ENCODE data around the gene SPATA24. TPM values are rescaled to one million over a fixed set of nuclear protein-coding genes. Genes with fewer than 3 reads are reported as not detected.

The SPATA24 gene
- total and polyA plus RNA-seq, 4 donors = 1.8 to 2.7 (median 2.5) TPM

- no peak for DNase-seq (ENCODE audit: low spot score)
- peak overlapping the region; percentile 29 to 46 for H3K27ac ChIP-seq (ENCODE audit: low read depth in 1 of 2, low read length in 2 of 2)
- no peak overlapping the region for H3K4me3 ChIP-seq (ENCODE audit: low read depth in 1 of 3, low read length in 3 of 3)
Observed at GRCh38 chr5:139383993-139384590, 19.8 kb downstream of the SPATA24 start.

GRCh38 chr5:139383275-139383992, 20.5 kb downstream of the SPATA24 start, which contains the start of gene SLC23A1:
SLC23A1 (minus strand) TSS chr5:139383297; CDS start chr5:139383253, 44 bp downstream.
- no peaks in the 10 kb centered on the region for H3K27me3 ChIP-seq (ENCODE audit: control insufficient read depth in 4 of 4, insufficient read depth in 4 of 4, low read length in 3 of 4)
- H3K4me3 ChIP-seq (ENCODE audit: low read depth in 1 of 3, low read length in 3 of 3) = peak within 1 kb of the TSS; percentile 19 to 61 (median 59)
- no peaks in the 10 kb centered on the region for H3K9me3 ChIP-seq (ENCODE audit: control insufficient read depth in 4 of 4, low read length in 3 of 4)
- peak within 1 kb of the TSS; percentile 29 to 46 for H3K27ac ChIP-seq (ENCODE audit: low read depth in 1 of 2, low read length in 2 of 2)
- peaks cover 0 to 10% (median 7%) of the 10 kb centered on the region in 4 donors for H3K36me3 ChIP-seq (ENCODE audit: control insufficient read depth in 4 of 4, insufficient read depth in 3 of 4, low read depth in 1 of 4, low read length in 3 of 4)
- H3K4me1 ChIP-seq (ENCODE audit: control insufficient read depth in 4 of 4, insufficient read depth in 4 of 4, low read length in 3 of 4) = peaks cover 16 to 41% (median 35%) of the 10 kb centered on the region in 4 donors
- DNase-seq (ENCODE audit: low spot score) = no peak
- WGBS = 39% methylated on average over 10 of the region's 10 CpGs
- peak within 1 kb of the TSS in 1 of 2 donors; percentile 30 for H3K9ac ChIP-seq (ENCODE audit: low read depth in 1 of 2, low read length in 2 of 2)
- TF ChIP-seq FOXA1 (IDR thresholded peaks at IDR 0.05) (peak; percentile 34), MAX (IDR thresholded peaks at IDR 0.05) (no peak), NR2F2 (IDR thresholded peaks at IDR 0.05) (no peak), REST (IDR thresholded peaks at IDR 0.05) (peak; percentile 51), ATF3 (IDR thresholded peaks at IDR 0.05) (no peak), CTCF (IDR thresholded peaks at IDR 0.05; ENCODE audit: low read depth, low read length, missing input control) (no peak)

More at GRCh38 chr5:139383993-139384590, 19.8 kb downstream of the SPATA24 start:
- H3K9me3 ChIP-seq (ENCODE audit: control insufficient read depth in 4 of 4, low read length in 3 of 4) = no peaks in the 10 kb centered on the region
- TF ChIP-seq FOXA2 (IDR thresholded peaks at IDR 0.05) (no peak), TAF1 (conservative IDR thresholded peaks at IDR 0.05) (no peak), CTCF (IDR thresholded peaks at IDR 0.05; ENCODE audit: low read depth, low read length, missing input control) (no peak), NR2F2 (IDR thresholded peaks at IDR 0.05) (no peak), SP1 (IDR thresholded peaks at IDR 0.05) (no peak), MAX (IDR thresholded peaks at IDR 0.05) (no peak), GABPA (IDR thresholded peaks at IDR 0.05 in 1 of 2, conservative IDR thresholded peaks at IDR 0.05 in 1 of 2) (no peak), JUND (IDR thresholded peaks at IDR 0.05) (no peak), ATF3 (IDR thresholded peaks at IDR 0.05) (no peak), ZBTB33 (IDR thresholded peaks at IDR 0.05) (no peak), HNF4G (IDR thresholded peaks at IDR 0.05) (no peak), YY1 (IDR thresholded peaks at IDR 0.05) (no peak), RAD21 (IDR thresholded peaks at IDR 0.05) (no peak), HNF4A (conservative IDR thresholded peaks at IDR 0.05) (no peak)
- H3K27me3 ChIP-seq (ENCODE audit: control insufficient read depth in 4 of 4, insufficient read depth in 4 of 4, low read length in 3 of 4) = no peaks in the 10 kb centered on the region
- 78% methylated on average over 7 of the region's 7 CpGs for WGBS
- peaks cover 0 to 4% (median 3%) of the 10 kb centered on the region in 4 donors for H3K36me3 ChIP-seq (ENCODE audit: control insufficient read depth in 4 of 4, insufficient read depth in 3 of 4, low read depth in 1 of 4, low read length in 3 of 4)
- H3K4me1 ChIP-seq (ENCODE audit: control insufficient read depth in 4 of 4, insufficient read depth in 4 of 4, low read length in 3 of 4) = peaks cover 16 to 41% (median 35%) of the 10 kb centered on the region in 4 donors
- H3K9ac ChIP-seq (ENCODE audit: low read depth in 1 of 2, low read length in 2 of 2) = no peak overlapping the region
